Measurements from ENCODE around the gene TXNL4B. TPM values are rescaled to one million over a fixed set of nuclear protein-coding genes. Genes with fewer than 3 reads are reported as not detected.
"Not testable (repeated sequence)": the region's sequence is repeated elsewhere in the genome, so short reads cannot be mapped to it uniquely, and the experiment has no call there.

TXNL4B gene
- polyA plus RNA-seq, 2 donors: 4.5 to 6.0 TPM

- H3K27ac ChIP-seq (ENCODE audit: low read depth in 2 of 2, low read length in 1 of 2): no peak overlapping the region
- H3K4me3 ChIP-seq (ENCODE audit: low read depth in 1 of 2, low read length in 2 of 2): no peak overlapping the region
- H3K27me3 ChIP-seq (ENCODE audit: control insufficient read depth in 1 of 2, insufficient read depth in 2 of 2, low read length in 2 of 2): no peaks in the 10 kb centered on the region
- WGBS, 2 donors: 92% methylated on average over 9 of the region's 9 CpGs
- H3K36me3 ChIP-seq (ENCODE audit: control insufficient read depth in 2 of 2, insufficient read depth in 2 of 2, low read length in 1 of 2): no peaks in the 10 kb centered on the region
- H3K9me3 ChIP-seq (ENCODE audit: control insufficient read depth in 2 of 2, insufficient read depth in 1 of 2, low read depth in 1 of 2, low read length in 1 of 2): no peaks in the 10 kb centered on the region
- H3K4me1 ChIP-seq (ENCODE audit: control insufficient read depth in 2 of 2, insufficient read depth in 2 of 2, low read length in 1 of 2): no peaks in the 10 kb centered on the region
Measured at GRCh38 chr16:72060405-72060804, 33.0 kb downstream of the TXNL4B start.

- not testable (repeated sequence) for H3K36me3 ChIP-seq (ENCODE audit: control insufficient read depth in 2 of 2, insufficient read depth in 2 of 2, low read length in 1 of 2); H3K9me3 ChIP-seq (ENCODE audit: control insufficient read depth in 2 of 2, insufficient read depth in 1 of 2, low read depth in 1 of 2, low read length in 1 of 2); H3K27me3 ChIP-seq (ENCODE audit: control insufficient read depth in 1 of 2, insufficient read depth in 2 of 2, low read length in 2 of 2); H3K4me3 ChIP-seq (ENCODE audit: low read depth in 1 of 2, low read length in 2 of 2); H3K4me1 ChIP-seq (ENCODE audit: control insufficient read depth in 2 of 2, insufficient read depth in 2 of 2, low read length in 1 of 2); H3K27ac ChIP-seq (ENCODE audit: low read depth in 2 of 2, low read length in 1 of 2)
- 71 to 75% methylated on average over 7 of the region's 7 CpGs for WGBS, 2 donors
Measured at GRCh38 chr16:72059060-72059459, 34.4 kb downstream of the TXNL4B start.

GRCh38 chr16:72057313-72057712 is 36.1 kb downstream of the TXNL4B start:
- 71 to 76% methylated on average over 1 to 2 of the region's 6 CpGs for WGBS, 2 donors
- not testable (repeated sequence) for H3K36me3 ChIP-seq (ENCODE audit: control insufficient read depth in 2 of 2, insufficient read depth in 2 of 2, low read length in 1 of 2); H3K27ac ChIP-seq (ENCODE audit: low read depth in 2 of 2, low read length in 1 of 2); H3K4me3 ChIP-seq (ENCODE audit: low read depth in 1 of 2, low read length in 2 of 2); H3K9me3 ChIP-seq (ENCODE audit: control insufficient read depth in 2 of 2, insufficient read depth in 1 of 2, low read depth in 1 of 2, low read length in 1 of 2); H3K27me3 ChIP-seq (ENCODE audit: control insufficient read depth in 1 of 2, insufficient read depth in 2 of 2, low read length in 2 of 2); H3K4me1 ChIP-seq (ENCODE audit: control insufficient read depth in 2 of 2, insufficient read depth in 2 of 2, low read length in 1 of 2)

- Histone ChIP-seq H3K4me1 (ENCODE audit: control insufficient read depth in 2 of 2, insufficient read depth in 2 of 2, low read length in 1 of 2) (no peaks in the 10 kb centered on the region), H3K36me3 (ENCODE audit: control insufficient read depth in 2 of 2, insufficient read depth in 2 of 2, low read length in 1 of 2) (no peaks in the 10 kb centered on the region), H3K27ac (ENCODE audit: low read depth in 2 of 2, low read length in 1 of 2) (no peak overlapping the region), H3K27me3 (ENCODE audit: control insufficient read depth in 1 of 2, insufficient read depth in 2 of 2, low read length in 2 of 2) (no peaks in the 10 kb centered on the region), H3K4me3 (ENCODE audit: low read depth in 1 of 2, low read length in 2 of 2) (no peak overlapping the region), H3K9me3 (ENCODE audit: control insufficient read depth in 2 of 2, insufficient read depth in 1 of 2, low read depth in 1 of 2, low read length in 1 of 2) (no peaks in the 10 kb centered on the region)
- 79 to 89% methylated on average over 4 of the region's 4 CpGs for WGBS, 2 donors
Measured at GRCh38 chr16:72055911-72056310, 37.5 kb downstream of the TXNL4B start.

- H3K36me3 ChIP-seq (ENCODE audit: control insufficient read depth in 2 of 2, insufficient read depth in 2 of 2, low read length in 1 of 2); H3K4me1 ChIP-seq (ENCODE audit: control insufficient read depth in 2 of 2, insufficient read depth in 2 of 2, low read length in 1 of 2): not testable (repeated sequence)
- 78 to 81% methylated on average over 5 of the region's 5 CpGs for WGBS, 2 donors
Measured at GRCh38 chr16:72054254-72054847, 39.1 kb downstream of the TXNL4B start, which contains the start of gene HP. Gene HP, plus strand, starts transcription at chr16:72054505. Its CDS starts 148 bp downstream, at chr16:72054653.

GRCh38 chr16:72051818-72052217 is 41.6 kb downstream of the TXNL4B start:
- H3K4me1 ChIP-seq (ENCODE audit: control insufficient read depth in 2 of 2, insufficient read depth in 2 of 2, low read length in 1 of 2): no peaks in the 10 kb centered on the region
- no peaks in the 10 kb centered on the region for H3K27me3 ChIP-seq (ENCODE audit: control insufficient read depth in 1 of 2, insufficient read depth in 2 of 2, low read length in 2 of 2)
- no peaks in the 10 kb centered on the region for H3K9me3 ChIP-seq (ENCODE audit: control insufficient read depth in 2 of 2, insufficient read depth in 1 of 2, low read depth in 1 of 2, low read length in 1 of 2)
- H3K4me3 ChIP-seq (ENCODE audit: low read depth in 1 of 2, low read length in 2 of 2): no peak overlapping the region
- H3K27ac ChIP-seq (ENCODE audit: low read depth in 2 of 2, low read length in 1 of 2): no peak overlapping the region
- H3K36me3 ChIP-seq (ENCODE audit: control insufficient read depth in 2 of 2, insufficient read depth in 2 of 2, low read length in 1 of 2): no peaks in the 10 kb centered on the region
- WGBS, 2 donors: 85 to 89% methylated on average over 2 of the region's 2 CpGs

More at GRCh38 chr16:72054254-72054847, 39.1 kb downstream of the TXNL4B start, which contains the start of gene HP:
- H3K9me3 ChIP-seq (ENCODE audit: control insufficient read depth in 2 of 2, insufficient read depth in 1 of 2, low read depth in 1 of 2, low read length in 1 of 2); H3K27ac ChIP-seq (ENCODE audit: low read depth in 2 of 2, low read length in 1 of 2); H3K4me3 ChIP-seq (ENCODE audit: low read depth in 1 of 2, low read length in 2 of 2); H3K27me3 ChIP-seq (ENCODE audit: control insufficient read depth in 1 of 2, insufficient read depth in 2 of 2, low read length in 2 of 2): not testable (repeated sequence)

GRCh38 chr16:72050769-72051464 is 42.5 kb downstream of the TXNL4B start:
- Histone ChIP-seq H3K27me3 (ENCODE audit: control insufficient read depth in 1 of 2, insufficient read depth in 2 of 2, low read length in 2 of 2) (no peaks in the 10 kb centered on the region), H3K36me3 (ENCODE audit: control insufficient read depth in 2 of 2, insufficient read depth in 2 of 2, low read length in 1 of 2) (no peaks in the 10 kb centered on the region), H3K27ac (ENCODE audit: low read depth in 2 of 2, low read length in 1 of 2) (no peak overlapping the region), H3K4me1 (ENCODE audit: control insufficient read depth in 2 of 2, insufficient read depth in 2 of 2, low read length in 1 of 2) (no peaks in the 10 kb centered on the region), H3K9me3 (ENCODE audit: control insufficient read depth in 2 of 2, insufficient read depth in 1 of 2, low read depth in 1 of 2, low read length in 1 of 2) (no peaks in the 10 kb centered on the region), H3K4me3 (ENCODE audit: low read depth in 1 of 2, low read length in 2 of 2) (no peak overlapping the region)
- 83 to 86% methylated on average over 4 of the region's 4 CpGs for WGBS, 2 donors

GRCh38 chr16:72049110-72049509 is 44.3 kb downstream of the TXNL4B start:
- no peak overlapping the region for H3K4me3 ChIP-seq (ENCODE audit: low read depth in 1 of 2, low read length in 2 of 2)
- H3K4me1 ChIP-seq (ENCODE audit: control insufficient read depth in 2 of 2, insufficient read depth in 2 of 2, low read length in 1 of 2): no peaks in the 10 kb centered on the region
- no peaks in the 10 kb centered on the region for H3K27me3 ChIP-seq (ENCODE audit: control insufficient read depth in 1 of 2, insufficient read depth in 2 of 2, low read length in 2 of 2)
- no peaks in the 10 kb centered on the region for H3K36me3 ChIP-seq (ENCODE audit: control insufficient read depth in 2 of 2, insufficient read depth in 2 of 2, low read length in 1 of 2)
- H3K9me3 ChIP-seq (ENCODE audit: control insufficient read depth in 2 of 2, insufficient read depth in 1 of 2, low read depth in 1 of 2, low read length in 1 of 2): no peaks in the 10 kb centered on the region
- no peak overlapping the region for H3K27ac ChIP-seq (ENCODE audit: low read depth in 2 of 2, low read length in 1 of 2)

- 60 to 66% methylated on average over 2 of the region's 2 CpGs for WGBS, 2 donors
- Histone ChIP-seq H3K36me3 (ENCODE audit: control insufficient read depth in 2 of 2, insufficient read depth in 2 of 2, low read length in 1 of 2) (peaks cover 2 to 8% of the 10 kb centered on the region in 2 donors), H3K27ac (ENCODE audit: low read depth in 2 of 2, low read length in 1 of 2) (no peak overlapping the region), H3K4me1 (ENCODE audit: control insufficient read depth in 2 of 2, insufficient read depth in 2 of 2, low read length in 1 of 2) (no peaks in the 10 kb centered on the region), H3K9me3 (ENCODE audit: control insufficient read depth in 2 of 2, insufficient read depth in 1 of 2, low read depth in 1 of 2, low read length in 1 of 2) (no peaks in the 10 kb centered on the region), H3K4me3 (ENCODE audit: low read depth in 1 of 2, low read length in 2 of 2) (no peak overlapping the region), H3K27me3 (ENCODE audit: control insufficient read depth in 1 of 2, insufficient read depth in 2 of 2, low read length in 2 of 2) (no peaks in the 10 kb centered on the region)
Measured at GRCh38 chr16:72044825-72045359, 48.5 kb downstream of the TXNL4B start.

GRCh38 chr16:72044296-72044695 is 49.1 kb downstream of the TXNL4B start:
- H3K4me3 ChIP-seq (ENCODE audit: low read depth in 1 of 2, low read length in 2 of 2): no peak overlapping the region
- peaks cover 2 to 8% of the 10 kb centered on the region in 2 donors for H3K36me3 ChIP-seq (ENCODE audit: control insufficient read depth in 2 of 2, insufficient read depth in 2 of 2, low read length in 1 of 2)
- no peaks in the 10 kb centered on the region for H3K9me3 ChIP-seq (ENCODE audit: control insufficient read depth in 2 of 2, insufficient read depth in 1 of 2, low read depth in 1 of 2, low read length in 1 of 2)
- WGBS, 2 donors: 69% methylated on average over 6 of the region's 6 CpGs
- no peaks in the 10 kb centered on the region for H3K27me3 ChIP-seq (ENCODE audit: control insufficient read depth in 1 of 2, insufficient read depth in 2 of 2, low read length in 2 of 2)
- H3K4me1 ChIP-seq (ENCODE audit: control insufficient read depth in 2 of 2, insufficient read depth in 2 of 2, low read length in 1 of 2): no peaks in the 10 kb centered on the region
- H3K27ac ChIP-seq (ENCODE audit: low read depth in 2 of 2, low read length in 1 of 2): no peak overlapping the region

Measured in esophagus (tissue), 2 donors.